Brain microvascular endothelial cell (primary cell): ENCODE results near the gene DMGDH.

Experiments
- DNase-seq: peaks from one replicate; pipeline ENCODE4 v3.0.0-alpha.2; 2020
- H3K27ac ChIP-seq: fragments of 250-450 bp; sonication (Bioruptor Pico); 2 replicates; pipeline ENCODE4 v1.5.1; 2020; ENCODE audit warnings: mild to moderate bottlenecking, moderate library complexity
- H3K27me3 ChIP-seq: fragments of 250-450 bp; sonication (Bioruptor Pico); replicated peaks from 2 replicates; pipeline ENCODE4 v1.5.1; 2020; ENCODE audit warnings: mild to moderate bottlenecking
- H3K36me3 ChIP-seq: fragments of 250-450 bp; sonication (Bioruptor Pico); replicated peaks from 2 replicates; pipeline ENCODE4 v1.5.1; 2020; ENCODE audit warnings: mild to moderate bottlenecking
- H3K4me3 ChIP-seq: 2 replicates; pipeline ENCODE4 v1.5.1; 2011; ENCODE audit warnings: low read depth, mild to moderate bottlenecking, control low read depth, low read length, moderate library complexity
- CTCF ChIP-seq: IDR thresholded peaks from 2 replicates; pipeline ENCODE4 v1.5.1; 2011; ENCODE audit warnings: low read depth, mild to moderate bottlenecking, moderate library complexity, low read length, control low read depth, inconsistent platforms; ENCODE audit errors: missing control alignments
- in situ Hi-C: cut with HindIII; loops from 2 replicates; pipeline ENCODE4 v1.10.0; 2017; ENCODE audit warnings: low sequenced_read_pairs, low pct_ligation_motif_present

The DMGDH gene

DNA sequence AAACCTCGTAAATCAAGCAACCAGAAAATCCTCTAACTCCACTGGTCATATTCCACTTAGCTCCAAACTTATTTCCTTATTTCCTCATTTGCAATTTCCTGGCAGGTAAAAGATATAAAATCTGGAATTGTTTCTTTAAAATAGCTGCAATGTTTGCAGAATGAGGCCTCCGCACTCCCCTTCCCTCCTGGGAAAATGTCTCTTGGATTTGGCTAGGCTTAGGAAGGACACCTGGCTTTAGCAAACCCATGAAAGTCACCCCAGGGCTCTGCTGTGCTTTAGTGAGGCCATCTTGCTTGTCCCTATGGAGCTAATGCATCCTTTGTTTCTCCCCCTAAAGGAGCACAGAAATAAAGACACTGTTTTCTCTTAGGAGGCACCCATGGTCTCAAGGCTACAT is 94.9 kb downstream of the DMGDH start:
- H3K4me3 ChIP-seq = no peak overlapping the region
- no peak overlapping the region for H3K27ac ChIP-seq
- TF ChIP-seq CTCF = no peak
- no peak for DNase-seq
- no peaks in the 10 kb centered on the region for H3K27me3 ChIP-seq
- in situ Hi-C loops = no loop called here
- no peaks in the 10 kb centered on the region for H3K36me3 ChIP-seq

- in situ Hi-C loops = no loop called here
- TF ChIP-seq CTCF = no peak
- DNase-seq = no peak
- Histone ChIP-seq H3K27me3 (no peaks in the 10 kb centered on the region), H3K27ac (no peak overlapping the region), H3K36me3 (no peaks in the 10 kb centered on the region), H3K4me3 (no peak overlapping the region)
These were observed 95.5 kb downstream of the DMGDH start for GRCh38 chr5:78974011-78974410.

DNA sequence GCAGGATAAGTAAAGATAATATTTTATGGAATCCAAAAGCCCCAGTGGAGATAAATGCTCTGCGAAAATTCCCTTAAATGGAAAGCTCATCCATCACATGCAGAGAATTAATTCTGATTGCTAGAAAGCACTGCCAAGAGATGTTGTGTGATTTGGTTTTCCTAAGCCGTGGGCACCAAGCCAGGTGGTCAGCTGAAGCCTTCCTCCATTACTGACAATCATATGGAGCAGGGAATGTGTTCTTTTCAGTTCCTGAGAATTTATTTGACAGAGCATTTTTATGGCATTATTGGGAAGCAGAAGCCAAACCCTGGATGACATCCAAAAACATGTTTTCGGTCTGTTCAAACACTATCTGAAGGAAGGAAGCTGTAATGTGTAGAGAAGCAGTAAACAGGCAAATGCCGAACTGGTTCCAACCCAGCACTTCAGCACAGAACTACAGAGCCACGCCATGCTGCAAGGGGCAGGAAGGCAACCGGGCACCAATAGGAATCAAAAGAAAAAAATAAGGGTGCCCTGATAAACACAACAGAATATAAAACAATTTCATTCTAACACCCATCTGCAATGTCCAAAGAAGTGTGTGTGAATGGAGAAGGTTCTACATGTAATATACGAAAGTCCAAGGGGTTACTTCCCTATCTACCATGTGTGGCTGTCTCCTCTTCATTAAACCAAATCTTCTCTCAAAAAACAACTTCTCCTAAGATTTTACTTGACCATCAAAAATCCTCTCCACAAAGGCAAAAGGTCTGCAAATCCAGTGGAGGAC is 96.6 kb downstream of the DMGDH start:
- no peak for TF ChIP-seq CTCF
- Histone ChIP-seq H3K27me3 (no peaks in the 10 kb centered on the region), H3K27ac (no peak overlapping the region), H3K36me3 (no peaks in the 10 kb centered on the region), H3K4me3 (no peak overlapping the region)
- peak; percentile 10 for DNase-seq
- in situ Hi-C loops = no loop called here

DNA sequence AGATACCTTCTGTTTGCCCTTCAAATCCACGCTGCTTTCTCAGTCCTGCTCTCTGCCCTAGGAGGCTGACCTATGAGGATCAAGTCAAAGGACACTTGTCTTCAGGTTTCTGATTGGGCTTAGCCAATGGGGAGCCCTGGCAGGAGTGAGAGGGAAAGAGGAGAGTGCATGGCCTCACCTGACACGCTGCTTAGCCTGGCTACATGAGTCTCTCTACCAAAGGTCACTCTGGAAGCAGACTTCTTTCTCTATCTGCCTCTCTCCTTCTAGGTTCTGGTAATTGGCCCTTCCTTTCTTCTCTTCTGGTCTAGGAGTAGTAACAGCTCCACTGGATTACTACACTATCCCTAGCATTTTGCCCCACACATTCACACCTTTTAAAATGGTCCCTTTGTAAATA is 97.5 kb downstream of the DMGDH start:
- TF ChIP-seq CTCF = no peak
- H3K36me3 ChIP-seq = no peaks in the 10 kb centered on the region
- no peaks in the 10 kb centered on the region for H3K27me3 ChIP-seq
- DNase-seq = no peak
- in situ Hi-C loops = no loop called here
- no peak overlapping the region for H3K27ac ChIP-seq
- H3K4me3 ChIP-seq = no peak overlapping the region

GRCh38 chr5:78968781-78969180 is 100.7 kb downstream of the DMGDH start:
- in situ Hi-C loops = no loop called here

More at GRCh38 chr5:78968781-78969180, 100.7 kb downstream of the DMGDH start:
- no peaks in the 10 kb centered on the region for H3K27me3 ChIP-seq
- DNase-seq = no peak
- no peak overlapping the region for H3K4me3 ChIP-seq
- no peaks in the 10 kb centered on the region for H3K36me3 ChIP-seq
- H3K27ac ChIP-seq = no peak overlapping the region
- TF ChIP-seq CTCF = no peak
